ENCODE data around the gene FBXO33. TPM values are rescaled to one million over a fixed set of nuclear protein-coding genes. Genes with fewer than 3 reads are reported as not detected.

Gene FBXO33
- total RNA-seq, 1 experiment from 2014 or later: 9.5 TPM

DNA sequence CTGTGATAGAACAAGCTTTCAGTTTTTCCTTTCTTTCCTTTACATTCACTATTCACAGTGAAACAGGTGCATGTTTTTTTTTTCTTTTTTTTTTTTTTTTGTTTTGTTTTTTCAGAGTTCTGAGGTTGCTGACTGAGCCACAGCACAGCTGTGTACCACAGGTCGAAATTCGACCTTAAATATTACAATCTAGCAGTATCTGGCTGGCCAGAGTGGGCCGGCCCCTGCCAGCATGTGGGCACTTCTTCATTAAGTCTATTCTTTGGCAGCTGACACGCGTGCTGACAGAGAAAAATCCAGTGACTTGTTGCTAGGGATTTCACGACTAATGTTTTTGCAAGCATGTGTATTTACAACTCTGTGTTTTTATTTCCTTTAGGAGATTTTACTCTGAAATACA is 33.9 kb downstream of the FBXO33 start:
- Histone ChIP-seq H3K4me3 (ENCODE audit: low read depth, low read length, poor library complexity, severe bottlenecking) (no peak overlapping the region), H3K4me1 (ENCODE audit: insufficient read depth, low read length, poor library complexity, severe bottlenecking) (no peaks in the 10 kb centered on the region), H3K36me3 (ENCODE audit: insufficient read depth, low read length, poor library complexity, severe bottlenecking) (peaks cover 13% of the 10 kb centered on the region), H3K9me3 (ENCODE audit: low read depth, low read length, poor library complexity, severe bottlenecking) (no peaks in the 10 kb centered on the region), H3K27ac (ENCODE audit: low read depth, low read length, poor library complexity, severe bottlenecking) (no peak overlapping the region), H3K27me3 (replicated peaks; ENCODE audit: insufficient read depth, low read depth, low read length, poor library complexity) (no peaks in the 10 kb centered on the region)
- intact Hi-C loops (cut with micrococcal nuclease; ENCODE audit: unreplicated experiment): no loop called here
- no peak for DNase-seq (ENCODE audit: low spot score)
- BruUV-seq (replicated peaks): no TSS peak
- ChIA-PET POLR2A (ENCODE audit: low non-redundant PET) (no interaction called here), CTCF (no interaction called here)
- TF ChIP-seq EZH2 (IDR thresholded peaks at IDR 0.05; ENCODE audit: borderline replicate concordance, low read depth, low read length, poor library complexity, severe bottlenecking): no peak
- TF ChIP-seq, protein P1, sequence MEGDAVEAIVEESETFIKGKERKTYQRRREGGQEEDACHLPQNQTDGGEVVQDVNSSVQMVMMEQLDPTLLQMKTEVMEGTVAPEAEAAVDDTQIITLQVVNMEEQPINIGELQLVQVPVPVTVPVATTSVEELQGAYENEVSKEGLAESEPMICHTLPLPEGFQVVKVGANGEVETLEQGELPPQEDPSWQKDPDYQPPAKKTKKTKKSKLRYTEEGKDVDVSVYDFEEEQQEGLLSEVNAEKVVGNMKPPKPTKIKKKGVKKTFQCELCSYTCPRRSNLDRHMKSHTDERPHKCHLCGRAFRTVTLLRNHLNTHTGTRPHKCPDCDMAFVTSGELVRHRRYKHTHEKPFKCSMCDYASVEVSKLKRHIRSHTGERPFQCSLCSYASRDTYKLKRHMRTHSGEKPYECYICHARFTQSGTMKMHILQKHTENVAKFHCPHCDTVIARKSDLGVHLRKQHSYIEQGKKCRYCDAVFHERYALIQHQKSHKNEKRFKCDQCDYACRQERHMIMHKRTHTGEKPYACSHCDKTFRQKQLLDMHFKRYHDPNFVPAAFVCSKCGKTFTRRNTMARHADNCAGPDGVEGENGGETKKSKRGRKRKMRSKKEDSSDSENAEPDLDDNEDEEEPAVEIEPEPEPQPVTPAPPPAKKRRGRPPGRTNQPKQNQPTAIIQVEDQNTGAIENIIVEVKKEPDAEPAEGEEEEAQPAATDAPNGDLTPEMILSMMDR (conservative IDR thresholded peaks at IDR 0.05; ENCODE audit: low read depth, low read length): no peak

DNA sequence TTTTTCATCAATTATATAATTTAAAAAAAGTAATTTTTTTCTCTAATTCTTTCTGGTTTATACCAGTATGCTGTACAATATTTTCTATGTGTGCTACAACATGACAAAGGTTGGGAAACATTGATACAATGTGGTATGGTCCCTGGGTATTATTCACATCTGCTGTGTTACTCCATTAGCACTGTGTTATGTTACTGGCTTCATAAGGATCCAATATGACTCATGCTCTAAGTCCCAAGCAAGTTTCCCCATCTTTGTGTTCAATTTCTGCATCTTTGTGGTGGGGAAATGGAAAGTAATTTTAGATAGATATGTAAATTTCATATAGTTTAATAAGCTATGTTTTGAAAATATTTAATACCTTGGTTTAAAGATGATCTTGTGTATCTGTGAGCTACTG is 35.8 kb downstream of the FBXO33 start:
- no peak overlapping the region for H3K4me3 ChIP-seq (ENCODE audit: low read depth, low read length, poor library complexity, severe bottlenecking)
- no peak for DNase-seq (ENCODE audit: low spot score)
- CTCF ChIA-PET: no interaction called here
- no peak for TF ChIP-seq EZH2 (IDR thresholded peaks at IDR 0.05; ENCODE audit: borderline replicate concordance, low read depth, low read length, poor library complexity, severe bottlenecking)
- TF ChIP-seq, protein P1 (conservative IDR thresholded peaks at IDR 0.05; ENCODE audit: low read depth, low read length): no peak
- POLR2A ChIA-PET (ENCODE audit: low non-redundant PET): no interaction called here
- no peak overlapping the region for H3K27ac ChIP-seq (ENCODE audit: low read depth, low read length, poor library complexity, severe bottlenecking)
- no peaks in the 10 kb centered on the region for H3K9me3 ChIP-seq (ENCODE audit: low read depth, low read length, poor library complexity, severe bottlenecking)
- no TSS peak for BruUV-seq (replicated peaks)
- intact Hi-C loops (cut with micrococcal nuclease; ENCODE audit: unreplicated experiment): no loop called here
- peaks cover 13% of the 10 kb centered on the region for H3K36me3 ChIP-seq (ENCODE audit: insufficient read depth, low read length, poor library complexity, severe bottlenecking)
- no peaks in the 10 kb centered on the region for H3K27me3 ChIP-seq (replicated peaks; ENCODE audit: insufficient read depth, low read depth, low read length, poor library complexity)
- H3K4me1 ChIP-seq (ENCODE audit: insufficient read depth, low read length, poor library complexity, severe bottlenecking): no peaks in the 10 kb centered on the region

DNA sequence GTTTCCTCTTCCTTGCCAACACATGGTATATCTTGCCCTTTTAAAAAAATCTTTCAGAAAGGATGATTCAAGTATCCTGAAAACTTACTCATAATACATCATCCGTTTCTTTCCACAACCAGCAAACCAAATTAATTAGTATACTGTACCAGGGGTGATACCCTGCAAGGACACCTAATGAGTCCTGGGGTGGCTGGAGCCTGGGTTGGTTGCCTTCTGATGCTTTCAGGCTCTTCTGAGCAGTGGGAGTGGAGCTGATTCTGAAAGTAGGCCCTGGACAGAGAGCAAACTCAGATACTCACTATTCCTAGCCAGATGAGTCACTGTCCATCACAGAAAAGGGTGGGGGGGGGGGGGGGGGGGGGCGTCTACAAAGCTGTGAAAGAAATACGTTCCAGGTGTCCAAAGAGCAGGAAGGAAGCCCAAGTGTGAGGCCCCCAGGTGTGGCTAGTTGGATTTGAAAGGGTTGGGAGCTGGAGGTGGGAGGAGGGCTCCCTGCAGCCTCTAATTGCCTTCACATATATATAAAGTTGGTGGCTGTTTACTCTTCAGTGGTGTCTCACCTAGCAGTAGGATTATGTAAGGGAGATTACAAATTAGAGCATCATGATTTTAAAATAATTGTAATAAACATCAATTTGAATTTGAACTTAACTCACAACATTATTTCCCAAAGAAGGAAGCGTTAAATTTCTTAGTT is 36.5 kb downstream of the FBXO33 start:
- Histone ChIP-seq H3K36me3 (ENCODE audit: insufficient read depth, low read length, poor library complexity, severe bottlenecking) (peaks cover 12% of the 10 kb centered on the region), H3K9me3 (ENCODE audit: low read depth, low read length, poor library complexity, severe bottlenecking) (no peaks in the 10 kb centered on the region), H3K27me3 (replicated peaks; ENCODE audit: insufficient read depth, low read depth, low read length, poor library complexity) (no peaks in the 10 kb centered on the region), H3K4me3 (ENCODE audit: low read depth, low read length, poor library complexity, severe bottlenecking) (no peak overlapping the region), H3K27ac (ENCODE audit: low read depth, low read length, poor library complexity, severe bottlenecking) (no peak overlapping the region), H3K4me1 (ENCODE audit: insufficient read depth, low read length, poor library complexity, severe bottlenecking) (no peaks in the 10 kb centered on the region)
- intact Hi-C loops (cut with micrococcal nuclease; ENCODE audit: unreplicated experiment): no loop called here
- TF ChIP-seq, protein P1 (conservative IDR thresholded peaks at IDR 0.05; ENCODE audit: low read depth, low read length): no peak
- TF ChIP-seq EZH2 (IDR thresholded peaks at IDR 0.05; ENCODE audit: borderline replicate concordance, low read depth, low read length, poor library complexity, severe bottlenecking): no peak
- CTCF ChIA-PET: no interaction called here
- POLR2A ChIA-PET (ENCODE audit: low non-redundant PET): no interaction called here
- no TSS peak for BruUV-seq (replicated peaks)
- no peak for DNase-seq (ENCODE audit: low spot score)
